Erythroblast (primary cell): ENCODE data around the gene GUCY2F.
A peak's percentile ranks its signal among the peaks of the same experiment; 100 is the strongest.

Experiments
- DNase-seq, 2 experiments: peaks; one replicate each; lab custom pipeline; 2025; lab: John Stamatoyannopoulos, UW
- GATA1 ChIP-seq: IDR thresholded peaks from 2 replicates; pipeline ENCODE4 v1.6.1; 2011; ENCODE audit warnings: low read depth, mild to moderate bottlenecking, control low read depth, low read length, moderate library complexity
- POLR2A ChIP-seq: IDR thresholded peaks from 2 replicates; pipeline ENCODE4 v1.6.1; 2011; ENCODE audit warnings: mild to moderate bottlenecking, low read length

Gene GUCY2F

GRCh38 chrX:109448282-109448938 lies 33.5 kb downstream of the GUCY2F start:
- no peak for TF ChIP-seq POLR2A
- no peak for TF ChIP-seq GATA1
- no peak for DNase-seq

GRCh38 chrX:109441266-109441665 lies 40.6 kb downstream of the GUCY2F start:
- DNase-seq, result no peak
- TF ChIP-seq POLR2A, result no peak
- no peak for TF ChIP-seq GATA1

- TF ChIP-seq GATA1 (no peak), POLR2A (no peak)
- no peak for DNase-seq
These were observed 41.4 kb downstream of the GUCY2F start for GRCh38 chrX:109440475-109440874.

- TF ChIP-seq POLR2A, result no peak
- TF ChIP-seq GATA1, result no peak
- DNase-seq, result no peak
These were observed 72.7 kb downstream of the GUCY2F start for GRCh38 chrX:109409181-109409580.

- no peak for DNase-seq
- no peak for TF ChIP-seq POLR2A
- TF ChIP-seq GATA1, result no peak
These were observed 78.0 kb downstream of the GUCY2F start for GRCh38 chrX:109403922-109404321.

- TF ChIP-seq POLR2A, result no peak
- no peak for TF ChIP-seq GATA1
- no peak for DNase-seq
These were observed 82.1 kb downstream of the GUCY2F start for GRCh38 chrX:109399831-109400230.

- TF ChIP-seq POLR2A (no peak), GATA1 (no peak)
- DNase-seq, result no peak
These were observed 83.1 kb downstream of the GUCY2F start for GRCh38 chrX:109398833-109399232.

- no peak for TF ChIP-seq POLR2A
- no peak for TF ChIP-seq GATA1
- DNase-seq, result no peak
These were observed 83.8 kb downstream of the GUCY2F start for GRCh38 chrX:109398061-109398460.

- TF ChIP-seq GATA1, result no peak
- DNase-seq, result peak; percentile 6 to 12
These were observed 88.0 kb downstream of the GUCY2F start for GRCh38 chrX:109393859-109394258.

GRCh38 chrX:109392895-109393294 lies 89.0 kb downstream of the GUCY2F start:
- no peak for TF ChIP-seq GATA1
- no peak for DNase-seq

GRCh38 chrX:109390556-109390955 lies 91.3 kb downstream of the GUCY2F start:
- no peak for TF ChIP-seq POLR2A
- no peak for TF ChIP-seq GATA1
- DNase-seq, result no peak

GRCh38 chrX:109389917-109390316 lies 92.0 kb downstream of the GUCY2F start:
- no peak for DNase-seq
- TF ChIP-seq POLR2A, result no peak
- TF ChIP-seq GATA1, result no peak

- peak; percentile 1 to 23 for DNase-seq
- TF ChIP-seq GATA1 (no peak), POLR2A (no peak)
These were observed 97.2 kb downstream of the GUCY2F start for GRCh38 chrX:109384699-109385098.

- TF ChIP-seq POLR2A (no peak), GATA1 (no peak)
- DNase-seq, result no peak
These were observed 99.6 kb downstream of the GUCY2F start for GRCh38 chrX:109382332-109382731.

GRCh38 chrX:109378281-109378680 lies 103.6 kb downstream of the GUCY2F start:
- TF ChIP-seq POLR2A (no peak), GATA1 (no peak)
- no peak for DNase-seq
